Measurements from ENCODE around the gene UBE2J1. TPM values are rescaled to one million over a fixed set of nuclear protein-coding genes. Genes with fewer than 3 reads are reported as not detected.
A peak's percentile ranks its signal among the peaks of the same experiment; 100 is the strongest.

The UBE2J1 gene
- total RNA-seq, 2 donors from 2014 or later = 32.1 to 57.2 TPM

GRCh38 chr6:89302936-89303335 lies 49.6 kb downstream of the UBE2J1 start:
- DNase-seq = no peak
- Histone ChIP-seq H3K9ac (ENCODE audit: low read depth in 2 of 2, low read length in 2 of 2) (no peak overlapping the region), H3K9me3 (no peaks in the 10 kb centered on the region), H3K27ac (no peak overlapping the region), H3K4me3 (no peak overlapping the region), H3K36me3 (no peaks in the 10 kb centered on the region), H3K4me1 (no peaks in the 10 kb centered on the region), H3K27me3 (no peaks in the 10 kb centered on the region)
- TF ChIP-seq, protein P1, sequence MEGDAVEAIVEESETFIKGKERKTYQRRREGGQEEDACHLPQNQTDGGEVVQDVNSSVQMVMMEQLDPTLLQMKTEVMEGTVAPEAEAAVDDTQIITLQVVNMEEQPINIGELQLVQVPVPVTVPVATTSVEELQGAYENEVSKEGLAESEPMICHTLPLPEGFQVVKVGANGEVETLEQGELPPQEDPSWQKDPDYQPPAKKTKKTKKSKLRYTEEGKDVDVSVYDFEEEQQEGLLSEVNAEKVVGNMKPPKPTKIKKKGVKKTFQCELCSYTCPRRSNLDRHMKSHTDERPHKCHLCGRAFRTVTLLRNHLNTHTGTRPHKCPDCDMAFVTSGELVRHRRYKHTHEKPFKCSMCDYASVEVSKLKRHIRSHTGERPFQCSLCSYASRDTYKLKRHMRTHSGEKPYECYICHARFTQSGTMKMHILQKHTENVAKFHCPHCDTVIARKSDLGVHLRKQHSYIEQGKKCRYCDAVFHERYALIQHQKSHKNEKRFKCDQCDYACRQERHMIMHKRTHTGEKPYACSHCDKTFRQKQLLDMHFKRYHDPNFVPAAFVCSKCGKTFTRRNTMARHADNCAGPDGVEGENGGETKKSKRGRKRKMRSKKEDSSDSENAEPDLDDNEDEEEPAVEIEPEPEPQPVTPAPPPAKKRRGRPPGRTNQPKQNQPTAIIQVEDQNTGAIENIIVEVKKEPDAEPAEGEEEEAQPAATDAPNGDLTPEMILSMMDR (IDR thresholded peaks at IDR 0.05) = no peak
- intact Hi-C loops (cut with DNase I) = no loop called here

GRCh38 chr6:89302195-89302770 lies 50.2 kb downstream of the UBE2J1 start:
- H3K4me1 ChIP-seq = no peaks in the 10 kb centered on the region
- no peak overlapping the region for H3K9ac ChIP-seq (ENCODE audit: low read depth in 2 of 2, low read length in 2 of 2)
- no peak for DNase-seq
- intact Hi-C loops (cut with DNase I) = no loop called here
- no peaks in the 10 kb centered on the region for H3K27me3 ChIP-seq
- no peaks in the 10 kb centered on the region for H3K9me3 ChIP-seq
- H3K4me3 ChIP-seq = no peak overlapping the region
- H3K36me3 ChIP-seq = no peaks in the 10 kb centered on the region
- TF ChIP-seq, protein P1 (IDR thresholded peaks at IDR 0.05) = no peak
- H3K27ac ChIP-seq = no peak overlapping the region

DNA sequence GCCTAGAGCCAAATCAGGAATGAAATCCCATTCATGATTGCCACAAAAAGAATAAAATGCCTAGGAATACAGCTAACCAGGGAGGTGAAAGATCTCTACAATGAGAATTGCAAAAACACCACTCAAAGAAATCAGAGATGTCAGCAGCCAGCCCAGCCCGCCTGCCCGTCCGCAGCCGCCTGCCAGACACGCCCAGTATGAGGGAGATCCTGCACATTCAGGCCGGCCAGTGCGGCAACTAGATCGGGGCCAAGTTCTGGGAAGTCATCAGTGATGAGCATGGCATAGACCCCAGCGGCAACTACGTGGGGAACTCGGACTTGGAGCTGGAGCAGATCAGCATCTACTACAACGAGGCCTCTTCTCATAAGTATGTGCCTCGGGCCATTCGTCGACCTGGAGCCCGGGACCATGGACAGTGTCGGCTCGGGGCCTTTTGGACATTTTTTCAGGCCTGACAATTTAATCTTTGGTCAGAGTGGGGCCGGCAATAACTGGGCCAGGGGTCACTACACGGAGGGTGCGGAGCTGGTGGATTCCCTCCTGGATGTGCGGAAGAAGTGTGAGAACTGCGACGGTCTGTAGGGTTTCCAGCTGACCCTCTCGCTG lies 50.8 kb downstream of the UBE2J1 start:
- no peak for DNase-seq
- Histone ChIP-seq H3K9me3 (no peaks in the 10 kb centered on the region), H3K4me3 (no peak overlapping the region), H3K4me1 (no peaks in the 10 kb centered on the region), H3K27ac (no peak overlapping the region), H3K36me3 (no peaks in the 10 kb centered on the region), H3K27me3 (no peaks in the 10 kb centered on the region), H3K9ac (ENCODE audit: low read depth in 2 of 2, low read length in 2 of 2) (no peak overlapping the region)
- intact Hi-C loops (cut with DNase I) = no loop called here
- TF ChIP-seq, protein P1 (IDR thresholded peaks at IDR 0.05) = no peak

DNA sequence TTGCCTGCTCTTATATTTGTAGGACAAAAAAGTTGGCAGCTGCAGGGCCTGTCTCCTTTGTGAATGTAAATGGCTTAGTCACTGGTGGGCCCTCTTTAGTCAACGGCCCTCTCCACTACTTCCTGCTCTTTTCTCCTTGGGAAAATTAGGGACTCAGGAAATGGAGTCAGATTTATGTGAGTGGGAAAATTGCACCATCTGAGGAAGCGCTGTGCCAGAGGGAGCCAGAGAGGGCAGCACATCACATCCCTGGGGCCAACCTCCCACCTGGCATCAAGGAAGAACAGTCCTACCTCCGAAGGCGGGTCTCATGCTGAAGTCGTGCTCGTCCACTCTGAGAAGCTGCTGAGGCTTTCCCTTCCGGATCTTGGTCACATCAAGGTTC lies 53.1 kb downstream of the UBE2J1 start:
- no peak overlapping the region for H3K4me3 ChIP-seq
- intact Hi-C loops (cut with DNase I) = no loop called here
- no peak for DNase-seq
- H3K27me3 ChIP-seq = no peaks in the 10 kb centered on the region
- H3K9me3 ChIP-seq = no peaks in the 10 kb centered on the region
- TF ChIP-seq, protein P1 (IDR thresholded peaks at IDR 0.05) = no peak
- H3K36me3 ChIP-seq = no peaks in the 10 kb centered on the region
- no peak overlapping the region for H3K27ac ChIP-seq
- H3K9ac ChIP-seq (ENCODE audit: low read depth in 2 of 2, low read length in 2 of 2) = peak overlapping the region in 1 of 2 donors; percentile 35
- no peaks in the 10 kb centered on the region for H3K4me1 ChIP-seq

GRCh38 chr6:89298680-89299465 lies 53.6 kb downstream of the UBE2J1 start:
- no peaks in the 10 kb centered on the region for H3K27me3 ChIP-seq
- TF ChIP-seq, protein P1 (IDR thresholded peaks at IDR 0.05) = no peak
- H3K4me1 ChIP-seq = no peaks in the 10 kb centered on the region
- no peak overlapping the region for H3K27ac ChIP-seq
- intact Hi-C loops (cut with DNase I) = no loop called here
- no peak for DNase-seq
- no peaks in the 10 kb centered on the region for H3K36me3 ChIP-seq
- no peak overlapping the region for H3K4me3 ChIP-seq
- H3K9ac ChIP-seq (ENCODE audit: low read depth in 2 of 2, low read length in 2 of 2) = peak overlapping the region in 1 of 2 donors; percentile 35
- H3K9me3 ChIP-seq = no peaks in the 10 kb centered on the region
